Hepatocyte (in vitro differentiated cells): Measurements from ENCODE around the gene PTGER4. TPM values are rescaled to one million over a fixed set of nuclear protein-coding genes. Genes with fewer than 3 reads are reported as not detected.

ENCODE experiments used
- DNase-seq: peaks from one replicate; pipeline ENCODE4 v3.0.0-alpha.2; 2016; ENCODE audit warnings: low spot score
- H2AFZ ChIP-seq: fragments of 200-600 bp; sonication (generic); 2 replicates; pipeline ENCODE4 v1.6.0; 2016; ENCODE audit warnings: antibody characterized with exemption, mild to moderate bottlenecking
- H3K27ac ChIP-seq: fragments of 200-600 bp; sonication (generic); 2 replicates; pipeline ENCODE4 v1.5.1; 2016; ENCODE audit warnings: mild to moderate bottlenecking
- H3K27me3 ChIP-seq: fragments of 200-600 bp; sonication (generic); 2 replicates; pipeline ENCODE4 v1.6.1; 2016
- H3K36me3 ChIP-seq: fragments of 200-600 bp; sonication (generic); replicated peaks from 2 replicates; pipeline ENCODE4 v1.5.1; 2016; ENCODE audit warnings: low read depth; ENCODE audit not compliant: insufficient read depth
- H3K4me1 ChIP-seq: fragments of 200-600 bp; sonication (generic); 2 replicates; pipeline ENCODE4 v1.5.1; 2016; ENCODE audit warnings: mild to moderate bottlenecking, moderate library complexity; ENCODE audit not compliant: insufficient read depth
- H3K4me2 ChIP-seq: fragments of 200-600 bp; sonication (generic); 2 replicates; pipeline ENCODE4 v1.6.0; 2016
- H3K4me3 ChIP-seq: fragments of 200-600 bp; sonication (generic); 2 replicates; pipeline ENCODE4 v1.5.1; 2016; ENCODE audit warnings: mild to moderate bottlenecking
- H3K79me2 ChIP-seq: fragments of 200-600 bp; sonication (generic); 2 replicates; pipeline ENCODE4 v1.6.0; 2017; ENCODE audit warnings: mild to moderate bottlenecking
- H3K9me2 ChIP-seq: fragments of 200-600 bp; sonication (generic); replicated peaks from 2 replicates; pipeline ENCODE4 v1.6.0; 2017; ENCODE audit warnings: mild to moderate bottlenecking; ENCODE audit not compliant: insufficient read depth
- H3K9me3 ChIP-seq: fragments of 200-600 bp; sonication (generic); 2 replicates; pipeline ENCODE4 v1.5.1; 2016; ENCODE audit warnings: low read depth, mild to moderate bottlenecking
- H4K20me1 ChIP-seq: fragments of 200-600 bp; sonication (generic); 2 replicates; pipeline ENCODE4 v1.6.0; 2016; ENCODE audit warnings: mild to moderate bottlenecking; ENCODE audit not compliant: insufficient read depth, poor library complexity, severe bottlenecking
- EZH2 ChIP-seq: fragments of 200-600 bp; sonication (generic); IDR thresholded peaks from 2 replicates; pipeline ENCODE4 v1.6.1; 2016; ENCODE audit warnings: antibody characterized with exemption, mild to moderate bottlenecking, borderline replicate concordance
- EZH2phosphoT487 ChIP-seq: fragments of 200-600 bp; sonication (generic); IDR thresholded peaks from one replicate; pipeline ENCODE4 v1.6.1; 2018; ENCODE audit warnings: antibody characterized with exemption, mild to moderate bottlenecking, low read depth, moderate library complexity; ENCODE audit not compliant: unreplicated experiment, severe bottlenecking
- WGBS: methylation state at CpG from one replicate; pipeline ENCODE4 v1.1.6; 2016; ENCODE audit warnings: low lambda C conversion rate; ENCODE audit errors: missing lambda C conversion rate; 5-methylcytosine and 5-hydroxymethylcytosine counted together
- polyA plus RNA-seq: library from polyadenylated mRNA; unstranded; fragments of >200 nt; fragmentation: Nextera tagmentation; extraction: Ambion mirVana; gene quantifications from 2 replicates; pipeline ENCODE4 v1.2.1, GENCODE V29; 2016
- total RNA-seq: library from RNA; depleted of rRNA; stranded (reverse); fragments of >200 nt; gene quantifications from 2 replicates; pipeline ENCODE4 v1.2.3, GENCODE V29; 2014
- TF ChIP-seq, protein P1 (sequence below): fragments of 200-600 bp; sonication (generic); IDR thresholded peaks from 2 replicates; pipeline ENCODE4 v1.5.1; 2016; ENCODE audit warnings: antibody characterized with exemption, mild to moderate bottlenecking; ENCODE audit not compliant: poor library complexity

Gene PTGER4
- total and polyA plus RNA-seq, 2 experiments from 2014 or later, result 3.6 to 7.1 TPM

GRCh38 chr5:40666657-40667056 lies 13.1 kb upstream of the PTGER4 start:
- TF ChIP-seq, protein P1, sequence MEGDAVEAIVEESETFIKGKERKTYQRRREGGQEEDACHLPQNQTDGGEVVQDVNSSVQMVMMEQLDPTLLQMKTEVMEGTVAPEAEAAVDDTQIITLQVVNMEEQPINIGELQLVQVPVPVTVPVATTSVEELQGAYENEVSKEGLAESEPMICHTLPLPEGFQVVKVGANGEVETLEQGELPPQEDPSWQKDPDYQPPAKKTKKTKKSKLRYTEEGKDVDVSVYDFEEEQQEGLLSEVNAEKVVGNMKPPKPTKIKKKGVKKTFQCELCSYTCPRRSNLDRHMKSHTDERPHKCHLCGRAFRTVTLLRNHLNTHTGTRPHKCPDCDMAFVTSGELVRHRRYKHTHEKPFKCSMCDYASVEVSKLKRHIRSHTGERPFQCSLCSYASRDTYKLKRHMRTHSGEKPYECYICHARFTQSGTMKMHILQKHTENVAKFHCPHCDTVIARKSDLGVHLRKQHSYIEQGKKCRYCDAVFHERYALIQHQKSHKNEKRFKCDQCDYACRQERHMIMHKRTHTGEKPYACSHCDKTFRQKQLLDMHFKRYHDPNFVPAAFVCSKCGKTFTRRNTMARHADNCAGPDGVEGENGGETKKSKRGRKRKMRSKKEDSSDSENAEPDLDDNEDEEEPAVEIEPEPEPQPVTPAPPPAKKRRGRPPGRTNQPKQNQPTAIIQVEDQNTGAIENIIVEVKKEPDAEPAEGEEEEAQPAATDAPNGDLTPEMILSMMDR, result no peak
- TF ChIP-seq EZH2phosphoT487, result no peak
- Histone ChIP-seq H3K9me2 (no peaks in the 10 kb centered on the region), H3K27ac (no peak overlapping the region), H3K27me3 (peaks cover 10% of the 10 kb centered on the region), H3K4me1 (no peaks in the 10 kb centered on the region), H4K20me1 (no peaks in the 10 kb centered on the region), H3K4me3 (no peak overlapping the region), H3K36me3 (no peaks in the 10 kb centered on the region), H3K79me2 (no peaks in the 10 kb centered on the region), H2AFZ (no peak overlapping the region), H3K4me2 (no peak overlapping the region), H3K9me3 (no peaks in the 10 kb centered on the region)
- no peak for DNase-seq
- WGBS, result 80% methylated on average over 1 of the region's 1 CpG

DNA sequence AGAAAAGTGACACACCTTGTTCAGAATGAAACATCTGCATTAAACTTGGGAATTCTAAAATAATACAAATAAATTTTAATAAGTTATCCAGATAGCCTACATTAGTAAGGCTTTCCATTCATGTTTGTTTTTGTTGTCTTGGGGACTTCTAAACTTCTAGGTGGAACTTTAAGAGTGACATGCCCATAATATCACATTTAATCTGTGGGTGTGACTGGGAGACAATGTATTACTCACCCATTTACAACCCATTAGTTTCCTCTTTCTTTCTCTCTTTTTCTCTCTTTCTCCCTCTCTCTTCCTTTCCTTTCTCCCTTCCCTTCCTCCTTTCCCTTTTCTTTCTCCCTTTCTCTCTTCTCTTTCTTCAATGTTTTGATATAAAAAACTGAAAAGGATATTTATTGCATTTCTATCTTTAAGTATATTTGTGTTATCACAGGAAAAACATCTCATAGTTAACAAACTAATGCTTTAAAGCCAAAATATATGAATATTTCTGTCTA lies 12.5 kb upstream of the PTGER4 start:
- H3K27me3 ChIP-seq, result peaks cover 10% of the 10 kb centered on the region
- DNase-seq, result no peak
- no peak overlapping the region for H3K4me3 ChIP-seq
- H4K20me1 ChIP-seq, result no peaks in the 10 kb centered on the region
- H3K36me3 ChIP-seq, result no peaks in the 10 kb centered on the region
- H3K9me3 ChIP-seq, result no peaks in the 10 kb centered on the region
- H3K79me2 ChIP-seq, result no peaks in the 10 kb centered on the region
- no peaks in the 10 kb centered on the region for H3K4me1 ChIP-seq
- no peak overlapping the region for H3K4me2 ChIP-seq
- TF ChIP-seq, protein P1, result no peak
- TF ChIP-seq EZH2phosphoT487 (no peak), EZH2 (no peak)
- H2AFZ ChIP-seq, result no peak overlapping the region
- no peaks in the 10 kb centered on the region for H3K9me2 ChIP-seq
- no peak overlapping the region for H3K27ac ChIP-seq

DNA sequence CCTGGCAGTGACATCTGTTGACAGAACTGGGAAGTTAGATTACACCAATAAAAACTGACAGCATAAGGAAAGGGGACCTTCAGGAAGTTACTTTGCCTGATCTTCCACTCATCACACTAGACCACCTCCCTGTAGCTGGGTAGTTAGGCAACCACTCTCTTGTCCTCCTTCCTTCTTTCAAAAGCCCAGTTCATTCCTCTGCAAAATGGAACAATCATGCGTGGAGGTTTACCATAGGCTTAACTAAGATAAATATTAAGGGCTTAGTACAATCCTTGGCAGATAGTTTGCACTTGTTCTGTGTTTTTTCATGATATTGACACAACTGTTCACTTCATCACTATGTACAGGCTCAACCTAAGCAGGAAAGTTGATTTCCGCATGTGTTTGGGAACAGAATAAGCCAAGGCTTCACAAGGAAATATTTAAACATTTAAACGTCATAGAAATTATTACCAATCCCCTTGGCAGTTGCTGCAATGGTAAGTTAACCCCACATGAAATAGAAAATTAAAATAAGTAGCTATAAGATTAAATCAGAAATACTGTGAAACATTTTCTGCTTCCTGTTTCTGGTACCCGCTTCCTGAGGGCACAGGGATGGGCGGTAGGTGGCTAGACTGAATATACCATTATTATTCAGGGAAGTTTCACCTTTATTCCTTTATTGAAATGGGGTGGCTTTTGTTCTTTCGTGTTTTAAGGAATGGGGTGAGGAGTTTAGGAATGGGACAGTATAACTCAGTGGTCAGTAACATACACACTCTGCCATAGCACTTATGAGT lies 9.9 kb upstream of the PTGER4 start:
- Histone ChIP-seq H3K27ac (no peak overlapping the region), H3K27me3 (peaks cover 10% of the 10 kb centered on the region), H3K4me2 (no peak overlapping the region), H4K20me1 (no peaks in the 10 kb centered on the region), H3K9me3 (no peaks in the 10 kb centered on the region), H3K36me3 (no peaks in the 10 kb centered on the region), H2AFZ (no peak overlapping the region), H3K4me3 (no peak overlapping the region), H3K4me1 (no peaks in the 10 kb centered on the region), H3K79me2 (no peaks in the 10 kb centered on the region), H3K9me2 (no peaks in the 10 kb centered on the region)
- WGBS, result 59% methylated on average over 6 of the region's 6 CpGs
- TF ChIP-seq EZH2phosphoT487 (no peak), EZH2 (no peak)
- TF ChIP-seq, protein P1, result no peak
- no peak for DNase-seq
